HEK293T (cell line): Measurements from ENCODE around the gene LRRC8B.
"Not testable (repeated sequence)": the region's sequence is repeated elsewhere in the genome, so short reads cannot be mapped to it uniquely, and the experiment has no call there.

Source experiments
- CTCF ChIA-PET: fragments of 350-600 bp; formaldehyde crosslinking; extraction: SDS; loops from one replicate; lab custom pipeline; 2021; ENCODE audit warnings: antibody characterized with exemption, inconsistent platforms; lab: Yijun Ruan, JAX
- POLR2A ChIA-PET: fragments of 350-600 bp; formaldehyde crosslinking; extraction: SDS; loops from one replicate; lab custom pipeline; 2020; ENCODE audit warnings: antibody characterized with exemption, inconsistent platforms; lab: Yijun Ruan, JAX
- DNase-seq: peaks from one replicate; pipeline ENCODE4 v3.0.0; 2012; ENCODE audit warnings: mixed read lengths; ENCODE audit errors: extremely low spot score
- ARNT ChIP-seq: fragments of 450-650 bp; IDR thresholded peaks from 2 replicates; pipeline ENCODE4 v1.6.1; 2017; ENCODE audit warnings: mild to moderate bottlenecking
- BHLHE40 ChIP-seq: fragments of 450-650 bp; IDR thresholded peaks from 2 replicates; pipeline ENCODE4 v1.6.1; 2016; ENCODE audit warnings: mild to moderate bottlenecking, moderate library complexity, borderline replicate concordance
- CTBP1 ChIP-seq: fragments of 450-650 bp; IDR thresholded peaks from 2 replicates; pipeline ENCODE4 v1.6.1; 2016; ENCODE audit warnings: borderline replicate concordance
- ELF4 ChIP-seq: fragments of 450-650 bp; IDR thresholded peaks from 2 replicates; pipeline ENCODE4 v1.6.1; 2017; ENCODE audit warnings: antibody characterized with exemption
- FOXA1 ChIP-seq: fragments of 450-650 bp; IDR thresholded peaks from 2 replicates; pipeline ENCODE4 v1.6.1; 2016; ENCODE audit warnings: mild to moderate bottlenecking
- FOXK2 ChIP-seq: fragments of 450-650 bp; IDR thresholded peaks from 2 replicates; pipeline ENCODE4 v1.6.1; 2016; ENCODE audit warnings: mild to moderate bottlenecking
- FOXM1 ChIP-seq: fragments of 450-650 bp; IDR thresholded peaks from 2 replicates; pipeline ENCODE4 v1.6.1; 2017; ENCODE audit warnings: mild to moderate bottlenecking, borderline replicate concordance
- HDGF ChIP-seq: fragments of 450-650 bp; IDR thresholded peaks from 2 replicates; pipeline ENCODE4 v1.6.1; 2017; ENCODE audit warnings: antibody characterized with exemption, borderline replicate concordance
- L3MBTL2 ChIP-seq: fragments of 450-650 bp; conservative IDR thresholded peaks from 2 replicates; pipeline ENCODE4 v1.6.1; 2016; ENCODE audit warnings: mild to moderate bottlenecking
- LEF1 ChIP-seq: fragments of 450-650 bp; IDR thresholded peaks from 2 replicates; pipeline ENCODE4 v1.6.1; 2017; ENCODE audit warnings: mild to moderate bottlenecking, borderline replicate concordance
- NFRKB ChIP-seq: fragments of 450-650 bp; IDR thresholded peaks from 2 replicates; pipeline ENCODE4 v1.6.1; 2016; ENCODE audit warnings: mild to moderate bottlenecking, moderate library complexity
- PKNOX1 ChIP-seq: fragments of 450-650 bp; IDR thresholded peaks from 2 replicates; pipeline ENCODE4 v1.6.1; 2016
- SP1 ChIP-seq: fragments of 450-650 bp; IDR thresholded peaks from 2 replicates; pipeline ENCODE4 v1.6.1; 2017
- SUZ12 ChIP-seq: fragments of 450-650 bp; IDR thresholded peaks from 2 replicates; pipeline ENCODE4 v1.6.1; 2016; ENCODE audit warnings: mild to moderate bottlenecking
- TARDBP ChIP-seq: fragments of 450-650 bp; IDR thresholded peaks from 2 replicates; pipeline ENCODE4 v1.6.1; 2016
- ZNF384 ChIP-seq: fragments of 450-650 bp; IDR thresholded peaks from 2 replicates; pipeline ENCODE4 v1.6.1; 2016

LRRC8B gene

GRCh38 chr1:89629146-89629545, 104.5 kb downstream of the LRRC8B start:
- ChIA-PET CTCF (interaction anchor here (1.4 kb wide), 1 partner anchor 133 kb away, joined by 11 read pairs; no protein-coding TSS in a partner anchor), POLR2A (no interaction called here)
- DNase-seq = no peak
- no peak for TF ChIP-seq ELF4
- no peak for TF ChIP-seq SUZ12
- TF ChIP-seq L3MBTL2 = no peak
- no peak for TF ChIP-seq NFRKB
- no peak for TF ChIP-seq LEF1
- no peak for TF ChIP-seq PKNOX1
- no peak for TF ChIP-seq CTBP1
- no peak for TF ChIP-seq FOXA1
- no peak for TF ChIP-seq ARNT

- DNase-seq, POLR2A ChIA-PET: not testable (repeated sequence)
- CTCF ChIA-PET = interaction anchor here (0.6 to 3.6 kb wide), 4 partner anchors 13 to 151 kb away, joined by 3 to 14 read pairs (median 7); no protein-coding TSS in a partner anchor
These were observed 105.0 kb downstream of the LRRC8B start for GRCh38 chr1:89629600-89629999.

GRCh38 chr1:89630048-89630447, 105.4 kb downstream of the LRRC8B start:
- TF ChIP-seq ELF4 (no peak), TARDBP (no peak), FOXA1 (no peak), L3MBTL2 (no peak), SUZ12 (no peak), NFRKB (no peak), PKNOX1 (no peak), SP1 (no peak), FOXK2 (no peak), CTBP1 (no peak), BHLHE40 (no peak), HDGF (no peak), LEF1 (no peak), ZNF384 (no peak), FOXM1 (no peak), ARNT (no peak)
- DNase-seq = no peak
- POLR2A ChIA-PET = no interaction called here
- CTCF ChIA-PET = interaction anchor here (0.6 to 3.6 kb wide), 4 partner anchors 14 to 151 kb away, joined by 3 to 14 read pairs (median 7); no protein-coding TSS in a partner anchor

GRCh38 chr1:89631816-89632656, 107.4 kb downstream of the LRRC8B start:
- POLR2A ChIA-PET = interaction anchor here (0.7 to 1.9 kb wide), 4 partner anchors 77 to 131 kb away, joined by 3 to 12 read pairs (median 6); partner anchors contain the start of gene LRRC8B
- peak; percentile 33 for DNase-seq
- TF ChIP-seq TARDBP = no peak
- no peak for TF ChIP-seq FOXM1
- TF ChIP-seq ELF4 = no peak
- TF ChIP-seq SUZ12 = no peak
- CTCF ChIA-PET = interaction anchor here (3.3 to 3.6 kb wide), 2 partner anchors 16 to 131 kb away, joined by 14 to 19 read pairs; no protein-coding TSS in a partner anchor

- peak; percentile 89 for DNase-seq
- ChIA-PET CTCF (interaction anchor here (3.3 to 3.6 kb wide), 2 partner anchors 16 to 130 kb away, joined by 14 to 19 read pairs; no protein-coding TSS in a partner anchor), POLR2A (interaction anchor here (0.7 to 1.9 kb wide), 4 partner anchors 76 to 130 kb away, joined by 3 to 12 read pairs (median 6); partner anchors contain the start of gene LRRC8B)
- no peak for TF ChIP-seq LEF1
- TF ChIP-seq L3MBTL2 = peak; percentile 20; the same call in 1 of the 2 replicates
- TF ChIP-seq CTBP1 = 0 out of 2 replicates have a peak, but pooled peaks have one; percentile 4
- TF ChIP-seq FOXM1 = peak; percentile 68; the same call in 1 of the 2 replicates
- no peak for TF ChIP-seq SP1
- TF ChIP-seq ARNT = peak; percentile 52; the same call in 1 of the 2 replicates
- TF ChIP-seq SUZ12 = no peak
These were observed 108.1 kb downstream of the LRRC8B start, which contains the start of gene LRRC8C for GRCh38 chr1:89632657-89633247. LRRC8C (plus strand) TSS chr1:89633120; CDS start chr1:89686474, 53,354 bp downstream.

- ChIA-PET POLR2A (interaction anchor here (0.7 to 1.9 kb wide), 4 partner anchors 76 to 130 kb away, joined by 3 to 12 read pairs (median 6); partner anchors contain the start of gene LRRC8B), CTCF (interaction anchor here (3.3 kb wide), 1 partner anchor 130 kb away, joined by 19 read pairs; no protein-coding TSS in a partner anchor)
- TF ChIP-seq L3MBTL2 (peak; percentile 72; the same call in 1 of the 2 replicates), NFRKB (no peak), FOXK2 (no peak)
- DNase-seq = peak; percentile 70
These were observed 108.7 kb downstream of the LRRC8B start for GRCh38 chr1:89633248-89633799.
